NT2/D1 (cell line): ENCODE measurements around the gene LSG1.

Experiments used
- YY1 ChIP-seq: IDR thresholded peaks from 2 replicates; pipeline ENCODE4 v1.6.1; 2011; ENCODE audit not compliant: insufficient read length, insufficient read depth
- ZNF274 ChIP-seq: IDR thresholded peaks from 2 replicates; pipeline ENCODE4 v1.6.1; 2011; ENCODE audit warnings: mild to moderate bottlenecking, low read depth, low read length

GRCh38 chr3:194672876-194673275 lies 885 bp upstream of the LSG1 start:
- TF ChIP-seq YY1 (no peak), ZNF274 (no peak)
